ENCODE results near the gene FDXR. TPM values are rescaled to one million over a fixed set of nuclear protein-coding genes. Genes with fewer than 3 reads are reported as not detected.
A peak's percentile ranks its signal among the peaks of the same experiment; 100 is the strongest.

Gene FDXR
- total RNA-seq, 1 donor, result 20.7 TPM

DNA sequence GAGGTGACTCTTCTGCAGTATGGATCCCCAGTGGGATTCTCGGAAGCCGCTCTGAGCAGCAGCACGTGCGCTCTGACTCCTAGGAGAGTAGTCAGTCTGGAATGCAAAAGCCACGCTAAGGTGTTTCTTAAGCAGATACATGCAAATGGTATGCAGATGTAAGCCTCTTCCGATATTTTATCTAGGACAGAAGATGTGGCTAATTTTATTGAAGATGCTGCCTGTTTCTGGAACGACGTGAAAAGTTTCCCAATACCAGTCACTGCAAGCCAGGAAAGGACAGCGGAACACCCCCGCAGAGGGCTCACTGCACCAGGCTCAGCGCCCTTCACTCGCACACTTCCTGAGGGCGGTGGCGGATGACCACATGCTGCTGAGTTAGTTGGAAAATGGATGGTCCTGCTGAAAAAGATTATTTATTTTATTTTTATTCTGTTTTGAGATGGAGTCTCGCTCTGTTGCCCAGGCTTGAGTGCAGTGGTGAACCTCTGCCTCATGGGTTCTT is 10.5 kb upstream of the FDXR start:
- DNase-seq (ENCODE audit: low read depth), result no peak
- no peak overlapping the region for H3K4me3 ChIP-seq (ENCODE audit: low read depth, low read length)
- TF ChIP-seq, protein P1, sequence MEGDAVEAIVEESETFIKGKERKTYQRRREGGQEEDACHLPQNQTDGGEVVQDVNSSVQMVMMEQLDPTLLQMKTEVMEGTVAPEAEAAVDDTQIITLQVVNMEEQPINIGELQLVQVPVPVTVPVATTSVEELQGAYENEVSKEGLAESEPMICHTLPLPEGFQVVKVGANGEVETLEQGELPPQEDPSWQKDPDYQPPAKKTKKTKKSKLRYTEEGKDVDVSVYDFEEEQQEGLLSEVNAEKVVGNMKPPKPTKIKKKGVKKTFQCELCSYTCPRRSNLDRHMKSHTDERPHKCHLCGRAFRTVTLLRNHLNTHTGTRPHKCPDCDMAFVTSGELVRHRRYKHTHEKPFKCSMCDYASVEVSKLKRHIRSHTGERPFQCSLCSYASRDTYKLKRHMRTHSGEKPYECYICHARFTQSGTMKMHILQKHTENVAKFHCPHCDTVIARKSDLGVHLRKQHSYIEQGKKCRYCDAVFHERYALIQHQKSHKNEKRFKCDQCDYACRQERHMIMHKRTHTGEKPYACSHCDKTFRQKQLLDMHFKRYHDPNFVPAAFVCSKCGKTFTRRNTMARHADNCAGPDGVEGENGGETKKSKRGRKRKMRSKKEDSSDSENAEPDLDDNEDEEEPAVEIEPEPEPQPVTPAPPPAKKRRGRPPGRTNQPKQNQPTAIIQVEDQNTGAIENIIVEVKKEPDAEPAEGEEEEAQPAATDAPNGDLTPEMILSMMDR (IDR thresholded peaks at IDR 0.05; ENCODE audit: insufficient read depth, low read depth, low read length), result no peak

DNA sequence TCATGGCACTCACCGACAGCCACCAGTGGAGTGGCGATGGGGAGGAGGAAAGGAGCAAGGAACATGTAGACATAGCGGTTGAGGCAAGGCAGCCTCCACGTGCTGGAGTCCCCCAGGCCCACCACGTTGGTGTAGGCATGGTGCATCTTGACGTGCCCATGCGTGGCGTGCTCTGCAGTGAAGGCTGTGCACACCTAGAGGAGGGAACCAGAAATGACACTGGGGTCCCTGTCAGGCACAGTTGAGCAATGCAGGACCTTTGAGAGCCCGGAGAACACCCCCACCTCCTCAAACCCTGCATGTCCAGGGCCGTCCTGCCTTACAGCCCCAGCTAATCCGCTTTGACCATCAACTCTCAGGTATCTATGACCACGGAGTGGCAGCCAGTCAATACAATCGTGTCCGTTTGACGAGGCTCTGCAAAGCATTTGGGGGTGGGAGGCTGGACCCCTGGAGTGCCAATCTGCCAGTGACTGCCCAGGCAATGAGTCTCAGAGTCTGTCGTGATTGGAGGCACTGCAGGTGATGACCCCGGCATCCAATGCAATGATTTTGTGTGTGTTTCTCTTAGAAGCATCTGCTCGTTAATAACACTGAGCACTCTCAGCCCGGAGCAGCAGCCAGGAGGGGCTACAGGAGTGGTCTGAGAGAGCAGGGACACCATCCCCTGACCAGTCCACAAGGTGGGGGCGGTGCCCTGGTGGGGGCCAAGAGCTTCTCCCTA is 9.9 kb upstream of the FDXR start:
- no peak for DNase-seq (ENCODE audit: low read depth)
- no peak overlapping the region for H3K4me3 ChIP-seq (ENCODE audit: low read depth, low read length)
- TF ChIP-seq, protein P1 (IDR thresholded peaks at IDR 0.05; ENCODE audit: insufficient read depth, low read depth, low read length), result no peak

DNA sequence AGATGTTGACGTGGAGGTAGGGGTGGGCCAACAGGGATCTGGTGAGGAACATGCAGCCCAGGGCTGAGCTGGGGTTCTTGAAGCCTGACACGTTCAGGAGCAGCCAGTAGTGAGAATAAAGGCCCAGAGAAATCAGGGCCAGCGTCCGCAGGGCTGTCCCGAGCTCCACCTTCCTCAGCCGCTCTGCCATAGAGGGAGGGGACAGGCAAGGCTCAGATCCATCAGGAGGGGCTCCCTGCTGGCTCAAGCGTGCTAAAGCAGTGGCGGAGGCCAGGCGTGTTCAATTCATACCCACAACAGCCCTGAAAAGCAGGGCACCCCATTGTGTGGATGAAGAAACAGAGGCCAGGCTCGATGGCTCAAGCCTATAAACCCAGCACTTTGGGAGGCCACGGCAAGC is 8.3 kb upstream of the FDXR start:
- no peak overlapping the region for H3K4me3 ChIP-seq (ENCODE audit: low read depth, low read length)
- DNase-seq (ENCODE audit: low read depth), result no peak
- TF ChIP-seq, protein P1 (IDR thresholded peaks at IDR 0.05; ENCODE audit: insufficient read depth, low read depth, low read length), result no peak

DNA sequence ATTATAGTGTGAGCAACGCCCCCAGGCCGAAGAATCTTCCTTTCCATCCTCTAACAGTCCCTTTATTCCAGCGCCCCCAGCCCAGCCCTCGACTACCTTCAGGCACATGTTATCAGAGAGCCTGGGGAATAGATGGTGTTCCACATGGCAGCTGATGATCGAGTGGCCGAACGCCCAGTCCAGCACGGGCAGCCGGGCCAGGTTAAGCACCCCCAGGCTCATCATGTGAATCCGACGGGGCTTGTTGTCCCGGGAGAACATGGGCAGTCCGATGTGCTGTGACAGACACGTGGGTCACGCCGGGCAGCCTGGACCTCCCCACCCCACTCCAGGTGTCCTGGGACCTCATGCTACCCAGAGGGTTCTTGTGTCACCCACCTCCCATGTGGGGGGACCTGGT is 6.5 kb upstream of the FDXR start:
- TF ChIP-seq, protein P1 (IDR thresholded peaks at IDR 0.05; ENCODE audit: insufficient read depth, low read depth, low read length), result no peak
- DNase-seq (ENCODE audit: low read depth), result no peak
- H3K4me3 ChIP-seq (ENCODE audit: low read depth, low read length), result no peak overlapping the region

DNA sequence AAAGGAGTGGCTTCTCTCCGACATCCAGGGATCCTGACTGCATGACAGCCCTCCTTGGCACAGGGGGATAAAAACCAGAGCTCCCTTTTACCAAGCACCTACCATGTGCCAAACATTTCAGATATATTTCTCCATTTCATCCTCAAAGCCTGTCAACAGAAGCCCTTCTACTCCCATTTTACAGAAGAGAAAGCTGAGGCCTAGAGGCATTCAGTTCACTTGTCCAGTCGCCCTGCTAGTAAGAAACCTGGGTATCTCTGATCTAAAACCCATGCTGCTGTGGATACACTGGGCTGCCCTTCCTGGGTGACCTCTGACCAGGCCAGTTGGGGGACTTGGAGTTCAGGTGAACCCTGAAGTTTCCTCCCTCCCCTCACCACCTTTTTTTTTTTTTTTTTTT is 5.9 kb upstream of the FDXR start:
- DNase-seq (ENCODE audit: low read depth), result no peak
- no peak overlapping the region for H3K4me3 ChIP-seq (ENCODE audit: low read depth, low read length)
- TF ChIP-seq, protein P1 (IDR thresholded peaks at IDR 0.05; ENCODE audit: insufficient read depth, low read depth, low read length), result no peak

DNA sequence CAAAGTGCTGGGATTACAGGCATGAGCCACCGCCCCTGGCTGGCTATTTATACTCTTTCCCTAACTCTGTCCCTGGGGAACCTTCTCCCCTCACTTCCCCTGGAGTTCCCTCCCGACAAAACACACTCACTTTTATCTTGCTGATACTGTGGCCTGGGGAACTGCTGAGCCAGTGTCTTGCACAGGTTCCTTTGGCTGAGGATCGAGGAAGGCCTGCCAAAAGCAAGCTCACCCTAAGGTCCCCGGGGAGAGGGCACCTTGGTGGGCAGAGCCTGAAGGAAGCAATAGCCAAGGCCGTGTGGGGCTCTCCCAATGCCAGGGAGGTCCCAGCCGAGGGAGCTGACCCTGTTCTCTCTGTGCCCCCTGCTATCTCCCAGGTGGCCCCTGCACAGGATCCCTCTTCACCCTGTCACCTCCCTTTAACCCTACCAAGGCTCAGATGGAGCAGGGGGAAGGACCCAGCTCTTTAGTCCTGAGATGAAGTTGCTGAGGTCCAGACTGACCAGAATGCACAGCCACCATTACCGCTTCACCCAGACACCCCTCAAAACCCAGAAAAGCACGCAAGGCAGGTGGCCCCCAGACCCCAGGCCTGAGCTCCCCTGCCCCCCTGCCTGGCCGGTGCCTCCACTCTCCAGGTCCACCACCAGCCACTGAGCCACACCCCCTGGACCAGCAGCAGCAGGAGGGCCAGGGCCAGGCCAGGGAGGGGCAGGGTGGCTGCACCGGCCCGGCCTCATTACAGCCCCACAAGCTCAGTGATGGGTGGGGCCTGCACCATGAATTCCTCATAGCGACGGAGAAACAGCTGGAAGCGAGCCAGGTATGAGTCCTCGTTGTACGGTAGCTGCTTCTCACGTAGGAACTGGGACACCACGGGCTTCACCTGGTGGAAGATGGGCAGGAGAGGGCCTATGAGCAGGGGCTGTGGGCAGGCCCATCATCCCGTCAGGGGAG is 5.1 kb upstream of the FDXR start:
- DNase-seq (ENCODE audit: low read depth), result peak; percentile 12
- TF ChIP-seq, protein P1 (IDR thresholded peaks at IDR 0.05; ENCODE audit: insufficient read depth, low read depth, low read length), result no peak

More for the DNA sequence above, 5.1 kb upstream of the FDXR start:
- no peak overlapping the region for H3K4me3 ChIP-seq (ENCODE audit: low read depth, low read length)
